Measurements from ENCODE around the gene BMPR1B. TPM values are rescaled to one million over a fixed set of nuclear protein-coding genes. Genes with fewer than 3 reads are reported as not detected.

BMPR1B gene
- polyA plus RNA-seq, 1 experiment, result 0.07 TPM

DNA sequence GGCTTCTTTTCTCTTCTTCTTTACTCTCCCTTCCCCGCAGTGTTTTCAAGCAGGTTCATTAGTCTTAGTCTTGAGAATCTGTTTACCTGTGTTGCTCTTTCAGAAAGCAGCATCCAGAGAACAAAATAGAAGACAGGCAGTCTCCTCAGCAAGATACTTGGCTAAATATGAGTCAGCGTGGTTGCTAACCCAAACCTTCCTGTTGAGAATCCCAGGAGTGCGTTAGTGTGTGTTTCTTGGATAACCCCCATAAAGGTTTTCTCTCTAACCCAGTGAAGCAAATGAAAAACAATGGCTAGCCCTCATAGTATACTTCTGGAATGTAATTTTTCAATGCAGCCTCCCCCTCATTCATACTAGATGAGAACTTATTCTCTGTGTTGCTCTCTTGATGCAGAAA is 41.1 kb downstream of the BMPR1B start:
- H3K27me3 ChIP-seq (ENCODE audit: control insufficient read depth, insufficient read depth, low read length), result peaks cover 3% of the 10 kb centered on the region; the same call in 1 of the 2 replicates
- H3K4me3 ChIP-seq (ENCODE audit: low read depth, low read length), result no peak overlapping the region
- no peaks in the 10 kb centered on the region for H3K36me3 ChIP-seq (ENCODE audit: control insufficient read depth, insufficient read depth, low read length)
- TF ChIP-seq, protein P1, sequence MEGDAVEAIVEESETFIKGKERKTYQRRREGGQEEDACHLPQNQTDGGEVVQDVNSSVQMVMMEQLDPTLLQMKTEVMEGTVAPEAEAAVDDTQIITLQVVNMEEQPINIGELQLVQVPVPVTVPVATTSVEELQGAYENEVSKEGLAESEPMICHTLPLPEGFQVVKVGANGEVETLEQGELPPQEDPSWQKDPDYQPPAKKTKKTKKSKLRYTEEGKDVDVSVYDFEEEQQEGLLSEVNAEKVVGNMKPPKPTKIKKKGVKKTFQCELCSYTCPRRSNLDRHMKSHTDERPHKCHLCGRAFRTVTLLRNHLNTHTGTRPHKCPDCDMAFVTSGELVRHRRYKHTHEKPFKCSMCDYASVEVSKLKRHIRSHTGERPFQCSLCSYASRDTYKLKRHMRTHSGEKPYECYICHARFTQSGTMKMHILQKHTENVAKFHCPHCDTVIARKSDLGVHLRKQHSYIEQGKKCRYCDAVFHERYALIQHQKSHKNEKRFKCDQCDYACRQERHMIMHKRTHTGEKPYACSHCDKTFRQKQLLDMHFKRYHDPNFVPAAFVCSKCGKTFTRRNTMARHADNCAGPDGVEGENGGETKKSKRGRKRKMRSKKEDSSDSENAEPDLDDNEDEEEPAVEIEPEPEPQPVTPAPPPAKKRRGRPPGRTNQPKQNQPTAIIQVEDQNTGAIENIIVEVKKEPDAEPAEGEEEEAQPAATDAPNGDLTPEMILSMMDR (IDR thresholded peaks at IDR 0.05; ENCODE audit: insufficient read depth, low read depth, low read length), result no peak
- CTCF ChIA-PET, result no interaction called here
- POLR2A ChIA-PET, result no interaction called here
- no peak for DNase-seq (ENCODE audit: low read depth)

DNA sequence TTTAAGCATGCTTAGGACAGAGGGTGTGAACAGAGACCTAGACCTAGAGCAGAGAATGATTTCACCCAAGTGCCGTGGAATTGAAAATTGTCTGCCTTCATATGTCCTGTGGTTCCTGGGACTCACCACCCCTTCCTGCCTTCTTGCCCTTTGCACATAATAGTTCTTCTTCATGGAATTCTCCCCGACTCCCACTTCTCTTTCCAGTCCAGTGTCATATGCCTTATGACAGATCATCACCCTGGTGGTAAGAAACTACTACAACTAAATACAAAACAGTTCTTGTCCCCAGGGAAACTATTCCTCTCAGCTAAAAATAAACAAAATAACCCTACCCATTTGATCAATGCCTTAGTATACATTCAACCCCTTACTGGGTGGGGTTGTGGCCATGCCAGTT is 43.3 kb downstream of the BMPR1B start:
- POLR2A ChIA-PET, result no interaction called here

DNA sequence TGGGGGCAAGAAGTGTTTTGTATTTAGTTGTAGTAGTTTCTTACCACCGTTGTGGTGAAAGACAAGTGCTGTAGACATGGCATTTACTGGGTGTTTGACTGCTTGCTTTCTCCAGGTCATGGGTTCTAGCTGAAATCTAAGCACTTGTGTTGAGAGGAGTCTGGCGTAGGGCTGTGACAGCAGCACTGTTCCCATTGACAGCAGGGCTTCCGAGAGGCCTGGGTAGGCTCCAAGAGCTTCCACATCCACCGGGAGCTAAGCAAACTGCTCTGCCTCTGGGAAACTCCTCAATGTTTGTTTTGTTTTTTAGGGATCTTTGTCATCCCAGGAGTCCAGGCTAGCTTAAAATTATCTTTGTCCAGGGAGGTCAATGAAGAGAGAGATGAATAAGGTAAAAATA is 44.3 kb downstream of the BMPR1B start:
- no peak for DNase-seq (ENCODE audit: low read depth)
- ChIA-PET POLR2A (no interaction called here), CTCF (no interaction called here)
- no peak overlapping the region for H3K4me3 ChIP-seq (ENCODE audit: low read depth, low read length)
- no peaks in the 10 kb centered on the region for H3K36me3 ChIP-seq (ENCODE audit: control insufficient read depth, insufficient read depth, low read length)
- H3K27me3 ChIP-seq (ENCODE audit: control insufficient read depth, insufficient read depth, low read length), result peaks cover 3% of the 10 kb centered on the region; the same call in 1 of the 2 replicates
- TF ChIP-seq, protein P1 (IDR thresholded peaks at IDR 0.05; ENCODE audit: insufficient read depth, low read depth, low read length), result no peak

More for the DNA sequence above, 43.3 kb downstream of the BMPR1B start:
- CTCF ChIA-PET, result interaction anchor here (0.8 kb wide), 1 partner anchor 13 kb away, joined by 3 read pairs; no protein-coding TSS in a partner anchor
- DNase-seq (ENCODE audit: low read depth), result no peak
- H3K4me3 ChIP-seq (ENCODE audit: low read depth, low read length), result no peak overlapping the region
- H3K36me3 ChIP-seq (ENCODE audit: control insufficient read depth, insufficient read depth, low read length), result no peaks in the 10 kb centered on the region
- TF ChIP-seq, protein P1 (IDR thresholded peaks at IDR 0.05; ENCODE audit: insufficient read depth, low read depth, low read length), result no peak
- H3K27me3 ChIP-seq (ENCODE audit: control insufficient read depth, insufficient read depth, low read length), result peaks cover 3% of the 10 kb centered on the region; the same call in 1 of the 2 replicates

DNA sequence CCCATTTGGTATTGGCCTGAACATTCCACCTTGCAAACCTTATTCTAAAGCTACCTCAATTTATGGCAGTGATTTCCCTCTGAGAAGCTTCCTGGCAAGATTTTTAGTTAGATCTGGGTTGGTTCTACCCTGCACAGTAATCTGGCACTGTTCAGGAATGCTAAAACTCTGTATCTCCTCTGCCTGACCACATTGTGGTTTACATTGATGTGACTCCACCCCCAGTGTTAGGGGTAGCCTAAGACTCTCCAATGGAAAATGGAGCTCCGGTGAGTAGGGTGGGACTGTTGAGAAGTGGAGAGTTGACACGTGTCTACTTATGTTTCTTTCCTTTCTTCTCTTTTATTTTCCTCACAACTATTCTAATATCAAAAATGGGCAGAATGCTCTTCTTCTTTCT is 45.4 kb downstream of the BMPR1B start:
- no peak for DNase-seq (ENCODE audit: low read depth)
- Histone ChIP-seq H3K36me3 (ENCODE audit: control insufficient read depth, insufficient read depth, low read length) (no peaks in the 10 kb centered on the region), H3K4me3 (ENCODE audit: low read depth, low read length) (no peak overlapping the region), H3K27me3 (ENCODE audit: control insufficient read depth, insufficient read depth, low read length) (peaks cover 3% of the 10 kb centered on the region; the same call in 1 of the 2 replicates)
- TF ChIP-seq, protein P1 (IDR thresholded peaks at IDR 0.05; ENCODE audit: insufficient read depth, low read depth, low read length), result no peak
- ChIA-PET CTCF (interaction anchor here (0.8 kb wide), 1 partner anchor 325 kb away, joined by 3 read pairs; no protein-coding TSS in a partner anchor), POLR2A (no interaction called here)

DNA sequence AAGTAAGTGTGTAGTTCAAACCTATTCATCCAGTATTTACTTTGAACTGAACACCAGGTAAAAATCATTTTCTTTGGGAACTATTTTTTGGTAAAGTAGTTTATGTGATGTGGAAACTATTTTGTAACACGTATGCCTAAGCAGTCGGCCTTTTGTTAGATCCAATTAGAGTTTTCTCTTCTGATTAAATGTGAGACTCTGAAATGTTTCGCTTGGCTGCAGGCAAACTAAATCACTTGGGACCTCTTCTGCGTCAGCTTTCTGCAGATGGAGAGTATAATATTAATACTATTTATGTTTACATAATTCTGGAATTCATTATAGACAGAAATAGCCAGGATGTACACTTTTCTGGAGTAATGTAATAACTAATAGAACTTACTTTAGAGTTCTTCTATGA is 46.9 kb downstream of the BMPR1B start:
- H3K27me3 ChIP-seq (ENCODE audit: control insufficient read depth, insufficient read depth, low read length), result peaks cover 3% of the 10 kb centered on the region; the same call in 1 of the 2 replicates
- ChIA-PET POLR2A (no interaction called here), CTCF (interaction anchor here (0.6 kb wide), 1 partner anchor 947 kb away, joined by 3 read pairs; no protein-coding TSS in a partner anchor)
- H3K36me3 ChIP-seq (ENCODE audit: control insufficient read depth, insufficient read depth, low read length), result no peaks in the 10 kb centered on the region
- no peak for DNase-seq (ENCODE audit: low read depth)
- TF ChIP-seq, protein P1 (IDR thresholded peaks at IDR 0.05; ENCODE audit: insufficient read depth, low read depth, low read length), result no peak
- H3K4me3 ChIP-seq (ENCODE audit: low read depth, low read length), result no peak overlapping the region
